H1 (cell line): ENCODE data around the gene BBIP1. TPM values are rescaled to one million over a fixed set of nuclear protein-coding genes. Genes with fewer than 3 reads are reported as not detected.

Experiments used
- CTCF ChIA-PET: fragments of 300-600 bp; sonication (Branson Sonifier 250); formaldehyde crosslinking; loops from one replicate; lab custom pipeline; 2021; ENCODE audit not compliant: partially characterized antibody; lab: Charles Lee
- POLR2A ChIA-PET: fragments of 300-600 bp; sonication (Branson Sonifier 250); formaldehyde crosslinking; loops from one replicate; lab custom pipeline; 2021; ENCODE audit warnings: inconsistent platforms; ENCODE audit not compliant: partially characterized antibody; lab: Charles Lee
- DNase-seq, 2 experiments: peaks; one replicate each; pipeline versions ENCODE4 v3.0.0 to v3.0.0-alpha.2; 2010 to 2022; ENCODE audit warnings: low spot score in 2 of 2, low read depth in 1 of 2, mixed read lengths in 1 of 2
- FAIRE-seq: peaks from 2 replicates; lab custom pipeline; 2011; peaks lifted over from hg19 to GRCh38; lab: Jason Lieb, UNC
- H2AFZ ChIP-seq: 2 replicates; pipeline ENCODE4 v1.8.1; 2012; ENCODE audit warnings: low read length, inconsistent platforms
- H2AK5ac ChIP-seq: 2 replicates; pipeline ENCODE4 v1.6.1; 2013; ENCODE audit warnings: low read depth, low read length
- H2BK120ac ChIP-seq: replicated peaks from 2 replicates; pipeline ENCODE3; 2013; ENCODE audit warnings: low read depth, low read length, inconsistent platforms
- H2BK12ac ChIP-seq: 2 replicates; pipeline ENCODE4 v1.6.1; 2013; ENCODE audit warnings: low read depth, low read length
- H2BK15ac ChIP-seq: 2 replicates; pipeline ENCODE4 v1.6.1; 2013; ENCODE audit warnings: low read length
- H2BK20ac ChIP-seq: 2 replicates; pipeline ENCODE4 v1.6.1; 2013; ENCODE audit warnings: low read length
- H2BK5ac ChIP-seq: 2 replicates; pipeline ENCODE4 v1.6.1; 2013; ENCODE audit warnings: low read depth, low read length
- H3K14ac ChIP-seq: 2 replicates; pipeline ENCODE4 v1.6.1; 2013; ENCODE audit warnings: inconsistent platforms; ENCODE audit not compliant: insufficient read length
- H3K18ac ChIP-seq: 2 replicates; pipeline ENCODE4 v1.6.1; 2013; ENCODE audit warnings: low read length; ENCODE audit errors: extremely low read depth
- H3K23ac ChIP-seq: 2 replicates; pipeline ENCODE4 v1.6.1; 2013; ENCODE audit warnings: inconsistent platforms; ENCODE audit not compliant: insufficient read length
- H3K23me2 ChIP-seq: 2 replicates; pipeline ENCODE4 v1.6.1; 2013; ENCODE audit warnings: low read depth, low read length
- H3K27ac ChIP-seq: 2 replicates; pipeline ENCODE4 v1.6.1; 2011; ENCODE audit warnings: low read depth, low read length, inconsistent platforms
- H3K27me3 ChIP-seq, 4 experiments: replicated peaks in 1 of 4; 1 replicate in 1 of 4; 2 replicates in 3 of 4; pipeline versions ENCODE4 v1.6.1 to v1.8.1; 2011 to 2013; ENCODE audit warnings: low read length in 3 of 4, mild to moderate bottlenecking in 3 of 4, inconsistent platforms in 2 of 4, mixed read lengths in 2 of 4, moderate library complexity in 1 of 4; ENCODE audit not compliant: control insufficient read depth in 3 of 4, insufficient read depth in 3 of 4; ENCODE audit errors: extremely low read depth in 1 of 4
- H3K36me3 ChIP-seq, 4 experiments: 2 replicates each; pipeline versions ENCODE4 v1.6.1 to v1.8.1; 2011 to 2013; ENCODE audit warnings: mild to moderate bottlenecking in 4 of 4, low read length in 3 of 4, moderate library complexity in 2 of 4, control low read depth in 1 of 4, inconsistent platforms in 1 of 4; ENCODE audit not compliant: insufficient read depth in 4 of 4, control insufficient read depth in 2 of 4
- H3K4ac ChIP-seq: replicated peaks from 2 replicates; pipeline ENCODE3; 2013; ENCODE audit warnings: low read length, low read depth, mixed read lengths, inconsistent platforms; ENCODE audit not compliant: insufficient read length
- H3K4me1 ChIP-seq, 4 experiments: replicated peaks in 1 of 4; 1 replicate in 1 of 4; 2 replicates in 3 of 4; pipeline versions ENCODE4 v1.6.1 to v1.8.1; 2011 to 2013; ENCODE audit warnings: low read length in 3 of 4, inconsistent platforms in 2 of 4, mixed read lengths in 1 of 4; ENCODE audit not compliant: insufficient read depth in 4 of 4, control insufficient read depth in 3 of 4
- H3K4me2 ChIP-seq, 2 experiments: 2 replicates each; pipeline versions ENCODE4 v1.6.1 to v1.8.1; 2011 to 2013; ENCODE audit warnings: low read depth in 2 of 2, low read length in 2 of 2, control low read depth in 1 of 2, inconsistent platforms in 1 of 2, mild to moderate bottlenecking in 1 of 2; ENCODE audit not compliant: insufficient read depth in 1 of 2
- H3K4me3 ChIP-seq, 4 experiments: fragments of 200-600, 300-600 bp in 1 of 4; sonication (generic), shearing (Covaris generic), sonication (Bioruptor Twin) in 1 of 4; 2 replicates each; pipeline versions ENCODE4 v1.5.1 to v1.8.1; 2011 to 2016; ENCODE audit warnings: low read length in 4 of 4, low read depth in 3 of 4, control low read depth in 2 of 4, inconsistent platforms in 2 of 4, mild to moderate bottlenecking in 2 of 4, mixed read lengths in 1 of 4, moderate library complexity in 1 of 4; ENCODE audit not compliant: insufficient read depth in 2 of 4; ENCODE audit errors: extremely low read depth in 1 of 4
- H3K56ac ChIP-seq: replicated peaks from 2 replicates; pipeline ENCODE3; 2013; ENCODE audit warnings: low read depth, mild to moderate bottlenecking, mixed read lengths, low read length, inconsistent platforms; ENCODE audit not compliant: insufficient read length
- H3K79me1 ChIP-seq: 2 replicates; pipeline ENCODE4 v1.6.1; 2013; ENCODE audit warnings: low read depth, low read length, control low read depth
- H3K79me2 ChIP-seq, 2 experiments: 2 replicates each; pipeline versions ENCODE4 v1.6.1 to v1.8.1; 2012 to 2013; ENCODE audit warnings: low read length in 2 of 2, mild to moderate bottlenecking in 2 of 2, inconsistent platforms in 1 of 2; ENCODE audit not compliant: insufficient read depth in 2 of 2, control insufficient read depth in 1 of 2
- H3K9ac ChIP-seq, 4 experiments: replicated peaks in 1 of 4; 1 replicate in 1 of 4; 2 replicates in 3 of 4; pipeline versions ENCODE4 v1.6.1 to v1.8.1; 2011 to 2013; ENCODE audit warnings: low read depth in 3 of 4, low read length in 3 of 4, control low read depth in 2 of 4, mild to moderate bottlenecking in 2 of 4, moderate library complexity in 2 of 4, inconsistent platforms in 1 of 4; ENCODE audit errors: extremely low read depth in 1 of 4
- H3K9me3 ChIP-seq, 2 experiments: 2 replicates each; pipeline versions ENCODE4 v1.6.1 to v1.8.1; 2012 to 2013; ENCODE audit warnings: mild to moderate bottlenecking in 2 of 2, moderate library complexity in 2 of 2, control low read depth in 1 of 2, inconsistent platforms in 1 of 2, low read depth in 1 of 2, low read length in 1 of 2, mixed read lengths in 1 of 2; ENCODE audit not compliant: insufficient read depth in 2 of 2
- H4K20me1 ChIP-seq, 2 experiments: replicated peaks in 1 of 2; 2 replicates each; pipeline versions ENCODE3 to v1.8.1; 2011 to 2013; ENCODE audit warnings: inconsistent platforms in 2 of 2, low read length in 2 of 2, mild to moderate bottlenecking in 1 of 2; ENCODE audit not compliant: insufficient read depth in 2 of 2, control insufficient read depth in 1 of 2
- H4K5ac ChIP-seq: 2 replicates; pipeline ENCODE4 v1.6.1; 2013; ENCODE audit warnings: low read length, low read depth, mixed read lengths, inconsistent platforms; ENCODE audit not compliant: insufficient read length
- H4K8ac ChIP-seq: 2 replicates; pipeline ENCODE4 v1.8.0; 2013; ENCODE audit warnings: mild to moderate bottlenecking, moderate library complexity, low read length, inconsistent platforms; ENCODE audit not compliant: insufficient read depth; ENCODE audit errors: extremely low read depth
- H4K91ac ChIP-seq: replicated peaks from 2 replicates; pipeline ENCODE3; 2013; ENCODE audit warnings: low read length, mixed read lengths, inconsistent platforms; ENCODE audit not compliant: insufficient read length
- ATF3 ChIP-seq: IDR thresholded peaks from 2 replicates; pipeline ENCODE4 v1.6.1; 2011; ENCODE audit warnings: low read depth, mild to moderate bottlenecking, low read length; ENCODE audit not compliant: insufficient read depth
- CEBPB ChIP-seq: IDR thresholded peaks from 2 replicates; pipeline ENCODE4 v1.6.1; 2012; ENCODE audit warnings: low read depth, low read length
- CREB1 ChIP-seq: IDR thresholded peaks from 2 replicates; pipeline ENCODE4 v1.6.1; 2012; ENCODE audit warnings: inconsistent platforms
- EGR1 ChIP-seq: IDR thresholded peaks from 2 replicates; pipeline ENCODE4 v1.6.1; 2011; ENCODE audit warnings: low read depth, low read length, borderline replicate concordance
- KDM4A ChIP-seq: IDR thresholded peaks from one replicate; pipeline ENCODE4 v1.7.1; 2012; ENCODE audit warnings: low read depth, mild to moderate bottlenecking, moderate library complexity, low read length, inconsistent platforms; ENCODE audit not compliant: severe bottlenecking
- MAFK ChIP-seq: IDR thresholded peaks from 2 replicates; pipeline ENCODE4 v1.6.1; 2012; ENCODE audit warnings: low read depth, mild to moderate bottlenecking, improper control_type of control experiment, low read length
- TAF1 ChIP-seq: IDR thresholded peaks from 2 replicates; pipeline ENCODE4 v1.6.1; 2011; ENCODE audit warnings: mild to moderate bottlenecking, low read depth, low read length
- USF2 ChIP-seq: IDR thresholded peaks from 2 replicates; pipeline ENCODE4 v1.6.1; 2011; ENCODE audit warnings: low read length, improper control_type of control experiment
- WGBS, 2 experiments: shearing (Covaris generic) in 1 of 2; methylation state at CpG; one replicate each; pipeline versions ENCODE4 v1.1.6 to v1.1.7; 2013 to 2015; ENCODE audit warnings: low lambda C conversion rate in 2 of 2, mixed read lengths in 2 of 2, inconsistent platforms in 1 of 2, low coverage in 1 of 2, missing lambda C conversion rate in 1 of 2; ENCODE audit not compliant: insufficient replicate concordance in 2 of 2, insufficient coverage in 1 of 2, insufficient read length in 1 of 2; ENCODE audit errors: extremely low coverage in 1 of 2, missing lambda C conversion rate in 1 of 2; 5-methylcytosine and 5-hydroxymethylcytosine counted together
- polyA plus RNA-seq, 7 experiments: library from polyadenylated mRNA; depleted of rRNA in 3 of 7; stranded (reverse) in 5 of 7; unstranded in 2 of 7; fragments of >200 nt in 5 of 7; fragments of 200-250 nt in 2 of 7; gene quantifications; 1 replicate in 5 of 7; 2 replicates in 1 of 7; 4 replicates in 1 of 7; pipeline versions ENCODE4 v1.2.1 to v1.2.3, GENCODE V29; 2011 to 2013; ENCODE audit warnings: missing spikeins in 2 of 7, mixed read lengths in 2 of 7
- total RNA-seq: library from RNA; stranded (reverse); fragmentation: NEBNext Ultra II Directional; extraction: Animal tissue kit (Norgen Biotek cat#: 25700); gene quantifications from 2 replicates; pipeline ENCODE4 v1.2.1, GENCODE V29; 2021

BBIP1 gene
- total and polyA plus RNA-seq, 2 of the 8 experiments (the other 6 are each of a cell fraction or from before 2014, with no cell fraction given): 8.8 to 19.6 TPM

- no peak overlapping the region for H4K5ac ChIP-seq
- no peaks in the 10 kb centered on the region for H3K23me2 ChIP-seq
- H3K36me3 ChIP-seq: peaks cover 0 to 29% (median 3%) of the 10 kb centered on the region in 4 experiments; a peak in 2 of 8 replicates
- H2BK15ac ChIP-seq: no peak overlapping the region
- no peak overlapping the region for H3K23ac ChIP-seq
- peaks cover 0 to 2% of the 10 kb centered on the region in 2 experiments for H4K20me1 ChIP-seq
- no peaks in the 10 kb centered on the region; the same call in 1 of the 2 replicates for H3K79me1 ChIP-seq
- no peak overlapping the region for H3K4me3 ChIP-seq
- no peak overlapping the region for H2AFZ ChIP-seq
- H3K9me3 ChIP-seq: no peaks in the 10 kb centered on the region
- no peaks in the 10 kb centered on the region for H3K79me2 ChIP-seq
- H3K4ac ChIP-seq: no peak overlapping the region
- H2BK120ac ChIP-seq: no peak overlapping the region
- no peak overlapping the region for H2BK5ac ChIP-seq
- H4K91ac ChIP-seq: no peak overlapping the region
- H4K8ac ChIP-seq: no peak overlapping the region
- H3K56ac ChIP-seq: no peak overlapping the region
- 94% methylated on average over 9 of the region's 9 CpGs; no CpG with 5 or more reads in 1 of the 2 experiments for WGBS, 2 experiments
- ChIA-PET POLR2A (no interaction called here), CTCF (interaction anchor here (1.3 kb wide), 1 partner anchor 135 kb away, joined by 3 read pairs; no protein-coding TSS in a partner anchor)
- no peak overlapping the region for H3K27ac ChIP-seq
- no peak for TF ChIP-seq EGR1
- TF ChIP-seq CEBPB: no peak
- TF ChIP-seq KDM4A: no peak
- no peak for TF ChIP-seq USF2
- TF ChIP-seq MAFK: no peak
- no peak for TF ChIP-seq ATF3
- TF ChIP-seq TAF1: no peak
- no peak for TF ChIP-seq CREB1
- DNase-seq (no peak), FAIRE-seq (no peak)
- no peak overlapping the region for H2BK20ac ChIP-seq
- no peak overlapping the region for H3K18ac ChIP-seq
- no peak overlapping the region for H2AK5ac ChIP-seq
- no peak overlapping the region for H2BK12ac ChIP-seq
- no peaks in the 10 kb centered on the region for H3K27me3 ChIP-seq
- no peak overlapping the region for H3K14ac ChIP-seq
- no peak overlapping the region for H3K4me2 ChIP-seq
- no peaks in the 10 kb centered on the region for H3K4me1 ChIP-seq
- no peak overlapping the region for H3K9ac ChIP-seq
These were observed 37.7 kb downstream of the BBIP1 start for GRCh38 chr10:110881247-110881646.
